PC-9 (cell line): ENCODE data around the gene VPS13D. TPM values are rescaled to one million over a fixed set of nuclear protein-coding genes. Genes with fewer than 3 reads are reported as not detected.

Experiments
- BruUV-seq: library from RNA; stranded (reverse); fragments of 400-500 nt; replicated peaks from 2 replicates; lab custom pipeline; 2021; lab: Mats Ljungman, UMichigan
- CTCF ChIA-PET: fragments of 300-600 bp; sonication (Branson Sonifier 250); formaldehyde crosslinking; loops from one replicate; lab custom pipeline; 2022; ENCODE audit warnings: antibody characterized with exemption; lab: Charles Lee
- POLR2A ChIA-PET: fragments of 300-600 bp; sonication (Branson Sonifier 250); formaldehyde crosslinking; loops from one replicate; lab custom pipeline; 2022; ENCODE audit warnings: antibody characterized with exemption; ENCODE audit not compliant: unreplicated experiment; lab: Charles Lee
- DNase-seq, 2 experiments: peaks; one replicate each; pipeline versions ENCODE4 v3.0.0 to v3.0.0-alpha.2; 2015 to 2022; ENCODE audit warnings: mixed read lengths in 1 of 2
- H2AFZ ChIP-seq: fragments of 200-600 bp; sonication (generic); 2 replicates; pipeline ENCODE4 v1.8.1; 2017; ENCODE audit warnings: antibody characterized with exemption
- H3F3A ChIP-seq: fragments of 200-600 bp; sonication (generic); 2 replicates; pipeline ENCODE4 v1.8.1; 2017; ENCODE audit warnings: antibody characterized with exemption, mild to moderate bottlenecking, low read depth; ENCODE audit not compliant: insufficient read depth
- H3K27ac ChIP-seq: fragments of 200-600 bp; sonication (generic); 2 replicates; pipeline ENCODE4 v1.6.1; 2016; ENCODE audit warnings: mixed run types
- H3K27me3 ChIP-seq: fragments of 200-600 bp; sonication (generic); 2 replicates; pipeline ENCODE4 v1.6.1; 2016; ENCODE audit warnings: low read depth, mixed run types; ENCODE audit not compliant: insufficient read depth
- H3K36me3 ChIP-seq: fragments of 200-600 bp; sonication (generic); 2 replicates; pipeline ENCODE4 v1.6.1; 2016; ENCODE audit warnings: low read depth, mixed run types
- H3K4me1 ChIP-seq: fragments of 200-600 bp; sonication (generic); replicated peaks from 2 replicates; pipeline ENCODE4 v1.6.1; 2016; ENCODE audit warnings: mixed run types; ENCODE audit not compliant: insufficient read depth
- H3K4me2 ChIP-seq: fragments of 200-600 bp; sonication (generic); 2 replicates; pipeline ENCODE4 v1.6.1; 2017; ENCODE audit warnings: mixed run types
- H3K4me3 ChIP-seq: fragments of 200-600 bp; sonication (generic); 2 replicates; pipeline ENCODE4 v1.6.1; 2016; ENCODE audit warnings: mixed run types
- H3K79me2 ChIP-seq: fragments of 200-600 bp; sonication (generic); 2 replicates; pipeline ENCODE4 v1.6.1; 2017; ENCODE audit warnings: low read depth, mixed run types
- H3K9me2 ChIP-seq: fragments of 200-600 bp; sonication (generic); 2 replicates; pipeline ENCODE4 v1.8.1; 2017; ENCODE audit warnings: mild to moderate bottlenecking; ENCODE audit not compliant: insufficient read depth
- H3K9me3 ChIP-seq: fragments of 200-600 bp; sonication (generic); 2 replicates; pipeline ENCODE4 v1.8.1; 2016; ENCODE audit warnings: low read depth; ENCODE audit not compliant: insufficient read depth
- H4K20me1 ChIP-seq: fragments of 200-600 bp; sonication (generic); 2 replicates; pipeline ENCODE4 v1.8.1; 2017; ENCODE audit not compliant: insufficient read depth
- EZH2 ChIP-seq: fragments of 200-600 bp; sonication (generic); IDR thresholded peaks from 2 replicates; pipeline ENCODE4 v1.8.0; 2017; ENCODE audit warnings: antibody characterized with exemption, low read depth
- intact Hi-C: fragments of 100-400 bp; cut with micrococcal nuclease; formaldehyde crosslinking; loops from one replicate; pipeline ENCODE4 v1.10.0; 2022; ENCODE audit not compliant: unreplicated experiment
- total RNA-seq: library from RNA; stranded (reverse); gene quantifications from 2 replicates; pipeline ENCODE4 v1.2.3, GENCODE V29; 2021
- TF ChIP-seq, protein P1 (sequence below): fragments of 200-600 bp; sonication (generic); conservative IDR thresholded peaks from 2 replicates; pipeline ENCODE4 v1.6.1; 2017; ENCODE audit warnings: mixed run types, antibody characterized with exemption, mild to moderate bottlenecking, moderate library complexity

VPS13D gene
- total RNA-seq, 1 experiment from 2014 or later, result 36.2 TPM

DNA sequence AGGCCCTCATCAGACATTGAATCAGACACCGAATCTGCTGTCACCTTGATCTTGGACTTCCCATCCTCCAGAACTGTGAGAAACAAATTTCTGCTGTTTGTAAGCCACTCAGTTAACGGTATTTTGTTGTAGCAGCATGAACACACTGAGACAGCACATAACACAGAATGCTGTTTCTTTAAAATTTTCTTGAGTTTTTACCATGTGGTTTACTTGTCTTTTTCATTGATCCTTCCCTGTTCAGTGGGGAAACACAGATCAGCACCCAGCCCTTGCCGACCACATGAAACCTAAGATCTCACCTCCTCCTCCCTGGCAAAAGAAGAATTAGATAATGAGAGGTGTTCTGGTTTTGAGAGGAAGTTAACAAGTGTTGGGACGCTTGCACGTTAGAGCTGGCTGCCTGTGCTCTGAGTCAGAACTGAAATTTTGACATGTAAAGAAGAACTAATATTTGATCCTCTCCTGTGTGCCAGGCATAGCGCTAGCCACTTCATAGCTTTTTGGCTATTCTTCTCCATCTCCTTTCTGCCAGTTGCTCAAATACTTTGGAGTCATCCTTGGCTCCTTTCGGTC lies 208.6 kb downstream of the VPS13D start:
- intact Hi-C loops, result no loop called here
- TF ChIP-seq EZH2, result no peak
- TF ChIP-seq, protein P1, sequence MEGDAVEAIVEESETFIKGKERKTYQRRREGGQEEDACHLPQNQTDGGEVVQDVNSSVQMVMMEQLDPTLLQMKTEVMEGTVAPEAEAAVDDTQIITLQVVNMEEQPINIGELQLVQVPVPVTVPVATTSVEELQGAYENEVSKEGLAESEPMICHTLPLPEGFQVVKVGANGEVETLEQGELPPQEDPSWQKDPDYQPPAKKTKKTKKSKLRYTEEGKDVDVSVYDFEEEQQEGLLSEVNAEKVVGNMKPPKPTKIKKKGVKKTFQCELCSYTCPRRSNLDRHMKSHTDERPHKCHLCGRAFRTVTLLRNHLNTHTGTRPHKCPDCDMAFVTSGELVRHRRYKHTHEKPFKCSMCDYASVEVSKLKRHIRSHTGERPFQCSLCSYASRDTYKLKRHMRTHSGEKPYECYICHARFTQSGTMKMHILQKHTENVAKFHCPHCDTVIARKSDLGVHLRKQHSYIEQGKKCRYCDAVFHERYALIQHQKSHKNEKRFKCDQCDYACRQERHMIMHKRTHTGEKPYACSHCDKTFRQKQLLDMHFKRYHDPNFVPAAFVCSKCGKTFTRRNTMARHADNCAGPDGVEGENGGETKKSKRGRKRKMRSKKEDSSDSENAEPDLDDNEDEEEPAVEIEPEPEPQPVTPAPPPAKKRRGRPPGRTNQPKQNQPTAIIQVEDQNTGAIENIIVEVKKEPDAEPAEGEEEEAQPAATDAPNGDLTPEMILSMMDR, result no peak
- H3K27ac ChIP-seq, result no peak overlapping the region
- no peak for DNase-seq
- no peak overlapping the region for H2AFZ ChIP-seq
- peaks cover 35% of the 10 kb centered on the region for H3K4me1 ChIP-seq
- no peaks in the 10 kb centered on the region for H3K36me3 ChIP-seq
- ChIA-PET POLR2A (no interaction called here), CTCF (no interaction called here)
- H3F3A ChIP-seq, result peaks cover 4% of the 10 kb centered on the region; the same call in 1 of the 2 replicates
- H3K79me2 ChIP-seq, result no peaks in the 10 kb centered on the region
- no peaks in the 10 kb centered on the region for H3K27me3 ChIP-seq
- BruUV-seq, result no TSS peak
- H4K20me1 ChIP-seq, result no peaks in the 10 kb centered on the region
- no peak overlapping the region for H3K4me2 ChIP-seq
- H3K9me2 ChIP-seq, result no peaks in the 10 kb centered on the region
- H3K4me3 ChIP-seq, result no peak overlapping the region
- no peaks in the 10 kb centered on the region for H3K9me3 ChIP-seq

DNA sequence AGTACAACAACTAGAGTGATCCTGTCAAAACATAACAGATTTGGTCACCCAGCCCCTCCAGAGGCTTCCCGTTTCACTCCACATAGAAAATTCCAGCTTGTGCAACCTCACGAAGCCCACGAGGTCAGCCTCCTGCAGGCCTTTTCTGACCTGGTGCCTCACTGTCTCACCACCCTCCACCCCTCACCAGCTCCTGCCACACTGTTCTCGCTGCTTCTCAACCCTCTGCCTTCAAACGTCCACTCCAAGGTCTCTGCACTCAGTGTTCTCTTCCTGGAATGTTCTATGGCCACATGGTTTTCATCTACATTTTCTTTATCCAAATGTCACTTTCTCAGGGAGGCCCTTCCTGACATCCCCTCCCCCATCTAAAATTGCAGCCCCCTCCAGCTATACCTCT lies 209.2 kb downstream of the VPS13D start:
- intact Hi-C loops, result no loop called here
- Histone ChIP-seq H3K9me3 (no peaks in the 10 kb centered on the region), H3K4me1 (peaks cover 32% of the 10 kb centered on the region), H3K4me2 (no peak overlapping the region), H3K27ac (no peak overlapping the region), H2AFZ (no peak overlapping the region), H3K36me3 (no peaks in the 10 kb centered on the region), H3K4me3 (no peak overlapping the region), H3K79me2 (no peaks in the 10 kb centered on the region), H3K27me3 (no peaks in the 10 kb centered on the region), H4K20me1 (no peaks in the 10 kb centered on the region), H3F3A (peaks cover 4% of the 10 kb centered on the region; the same call in 1 of the 2 replicates), H3K9me2 (no peaks in the 10 kb centered on the region)
- DNase-seq, result no peak
- TF ChIP-seq, protein P1, result no peak
- TF ChIP-seq EZH2, result no peak
- POLR2A ChIA-PET, result no interaction called here
- CTCF ChIA-PET, result no interaction called here
- BruUV-seq, result no TSS peak

DNA sequence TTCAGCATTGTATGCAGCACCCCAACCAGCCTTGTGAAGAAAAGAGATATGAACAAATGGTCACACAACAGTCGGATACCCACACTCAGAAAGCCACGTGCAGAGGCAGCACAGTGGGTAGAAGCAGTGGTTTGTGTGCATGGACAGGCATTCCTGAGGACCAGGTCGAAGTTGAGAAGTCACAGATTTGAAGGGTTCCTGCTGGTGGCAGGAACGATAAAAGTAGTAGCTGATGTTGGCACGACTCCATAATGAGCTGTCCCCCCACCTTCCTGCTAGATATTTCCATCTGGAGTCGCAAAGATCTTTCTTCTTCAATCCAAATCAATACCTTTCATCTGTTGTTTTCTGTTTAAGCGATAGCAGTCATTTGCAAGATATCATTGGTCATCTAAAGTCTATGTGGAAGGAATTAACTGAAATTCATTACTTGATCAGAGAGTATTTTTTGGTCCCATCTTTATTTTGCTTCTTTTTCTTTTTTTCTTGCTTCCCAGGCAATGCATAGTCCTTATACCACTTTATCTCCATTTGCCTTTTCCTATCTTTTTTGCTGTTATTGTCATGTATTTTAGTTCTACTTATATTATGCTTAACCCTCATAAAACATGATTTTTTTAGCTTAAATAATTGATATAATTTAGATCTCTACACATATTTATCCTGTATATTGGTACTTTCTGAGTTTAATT lies 211.7 kb downstream of the VPS13D start:
- Histone ChIP-seq H3K27ac (no peak overlapping the region), H3K9me2 (no peaks in the 10 kb centered on the region), H3K9me3 (no peaks in the 10 kb centered on the region), H4K20me1 (no peaks in the 10 kb centered on the region), H3K36me3 (no peaks in the 10 kb centered on the region), H3K79me2 (no peaks in the 10 kb centered on the region), H2AFZ (no peak overlapping the region), H3K4me2 (no peak overlapping the region), H3F3A (peaks cover 4% of the 10 kb centered on the region; the same call in 1 of the 2 replicates), H3K27me3 (no peaks in the 10 kb centered on the region), H3K4me1 (peaks cover 11% of the 10 kb centered on the region), H3K4me3 (no peak overlapping the region)
- ChIA-PET POLR2A (no interaction called here), CTCF (no interaction called here)
- no peak for TF ChIP-seq EZH2
- TF ChIP-seq, protein P1, result no peak
- DNase-seq, result no peak
- intact Hi-C loops, result no loop called here
- BruUV-seq, result no TSS peak
